BLaER1 treated with 17β-estradiol and CSF1 and Interleukin-3, amounts not matched to agents 10 nM and 100 nM (cell line): ENCODE data around the gene NOL8.

ENCODE experiments used
- H3K27ac ChIP-seq, 11 experiments: shearing (Covaris generic); formaldehyde crosslinking; 2 replicates each; pipeline ENCODE4 v1.8.1; 2022
- H3K27me3 ChIP-seq, 11 experiments: shearing (Covaris generic); formaldehyde crosslinking; 2 replicates each; pipeline ENCODE4 v1.8.1; 2022
- H3K36me3 ChIP-seq, 11 experiments: shearing (Covaris generic); formaldehyde crosslinking; 2 replicates each; pipeline ENCODE4 v1.8.1; 2022
- H3K4me1 ChIP-seq, 10 experiments: shearing (Covaris generic); formaldehyde crosslinking; 2 replicates each; pipeline ENCODE4 v1.8.1; 2022
- H3K4me2 ChIP-seq, 11 experiments: shearing (Covaris generic); formaldehyde crosslinking; 2 replicates each; pipeline ENCODE4 v1.8.1; 2022
- H3K4me3 ChIP-seq, 10 experiments: shearing (Covaris generic); formaldehyde crosslinking; 2 replicates each; pipeline ENCODE4 v1.8.1; 2022
- H3K9ac ChIP-seq, 11 experiments: shearing (Covaris generic); formaldehyde crosslinking; 2 replicates each; pipeline ENCODE4 v1.8.1; 2022
- H3K9me3 ChIP-seq, 11 experiments: shearing (Covaris generic); formaldehyde crosslinking; replicated peaks in 1 of 11; 2 replicates each; pipeline ENCODE4 v1.8.1; 2022
- H4K20me1 ChIP-seq, 11 experiments: shearing (Covaris generic); formaldehyde crosslinking; 2 replicates each; pipeline ENCODE4 v1.8.1; 2022
- Cebpa-rat ChIP-seq, 11 experiments: shearing (Covaris generic); IDR thresholded peaks; 2 replicates each; pipeline ENCODE4 v1.8.1; 2022

The NOL8 gene

DNA sequence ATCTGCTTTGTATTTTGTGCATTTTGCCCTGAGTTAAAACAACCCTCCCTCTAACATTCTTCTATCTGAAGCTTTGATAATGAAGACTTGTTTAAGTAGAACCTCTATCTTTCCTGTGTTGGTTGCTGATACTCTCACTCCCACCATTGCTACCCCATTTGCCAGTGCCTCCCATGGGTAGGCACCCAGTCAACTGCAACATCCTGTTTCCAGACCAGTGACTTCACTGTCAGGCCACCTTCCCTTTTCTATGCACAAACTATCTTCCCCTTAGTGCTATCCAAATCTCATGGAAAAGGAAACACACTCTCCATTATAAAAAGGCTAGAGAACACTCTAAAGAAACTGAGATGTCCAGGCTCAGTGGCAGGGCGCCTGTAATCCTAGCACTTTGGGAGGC lies 26.0 kb downstream of the NOL8 start:
- H3K36me3 ChIP-seq = peaks cover 70 to 80% (median 75%) of the 10 kb centered on the region in 11 experiments

GRCh38 chr9:92298036-92298435 lies 27.1 kb downstream of the NOL8 start:
- no peak overlapping the region; a peak in 1 of 20 replicates for H3K4me3 ChIP-seq
- no peaks in the 10 kb centered on the region for H3K27me3 ChIP-seq
- peak overlapping the region in 9 of 11 experiments; percentile 25 to 92 (median 79); a peak in 16 of 22 replicates for H3K4me2 ChIP-seq
- H3K36me3 ChIP-seq = peaks cover 59 to 69% (median 64%) of the 10 kb centered on the region in 11 experiments
- H3K9me3 ChIP-seq = no peaks in the 10 kb centered on the region
- peaks cover 34 to 77% (median 70%) of the 10 kb centered on the region in 10 experiments for H3K4me1 ChIP-seq
- H4K20me1 ChIP-seq = no peaks in the 10 kb centered on the region
- peak overlapping the region in 1 of 11 experiments; percentile 4; a peak in 2 of 22 replicates for H3K9ac ChIP-seq
- TF ChIP-seq Cebpa-rat (IDR thresholded peaks at IDR 0.05) = no peak
- H3K27ac ChIP-seq = peak overlapping the region in 7 of 11 experiments; percentile 67 to 83 (median 78); a peak in 13 of 22 replicates

More for the DNA sequence above, 26.0 kb downstream of the NOL8 start:
- no peak for TF ChIP-seq Cebpa-rat (IDR thresholded peaks at IDR 0.05)
- Histone ChIP-seq H3K27me3 (no peaks in the 10 kb centered on the region), H3K4me3 (peak overlapping the region in 7 of 10 experiments; percentile 3 to 49 (median 29); a peak in 9 of 20 replicates), H4K20me1 (no peaks in the 10 kb centered on the region), H3K9me3 (no peaks in the 10 kb centered on the region), H3K27ac (peak overlapping the region in 10 of 11 experiments; percentile 16 to 83 (median 74); a peak in 19 of 22 replicates), H3K9ac (peak overlapping the region in 8 of 11 experiments; percentile 27 to 67 (median 50); a peak in 13 of 22 replicates), H3K4me2 (peak overlapping the region; percentile 44 to 92 (median 78)), H3K4me1 (peaks cover 34 to 74% (median 67%) of the 10 kb centered on the region in 10 experiments)

GRCh38 chr9:92297611-92298010 lies 27.5 kb downstream of the NOL8 start:
- H3K9me3 ChIP-seq = no peaks in the 10 kb centered on the region
- peaks cover 38 to 79% (median 70%) of the 10 kb centered on the region in 10 experiments for H3K4me1 ChIP-seq
- no peaks in the 10 kb centered on the region for H3K27me3 ChIP-seq
- peak overlapping the region in 9 of 11 experiments; percentile 25 to 92 (median 79); a peak in 16 of 22 replicates for H3K4me2 ChIP-seq
- no peak for TF ChIP-seq Cebpa-rat (IDR thresholded peaks at IDR 0.05)
- peak overlapping the region in 6 of 11 experiments; percentile 71 to 83 (median 78); a peak in 12 of 22 replicates for H3K27ac ChIP-seq
- H4K20me1 ChIP-seq = peaks cover 0 to under 1% (median 0%) of the 10 kb centered on the region in 11 experiments; a peak in 4 of 22 replicates
- peak overlapping the region in 1 of 11 experiments; percentile 4; a peak in 2 of 22 replicates for H3K9ac ChIP-seq
- peaks cover 55 to 65% (median 60%) of the 10 kb centered on the region in 11 experiments for H3K36me3 ChIP-seq
- H3K4me3 ChIP-seq = no peak overlapping the region

GRCh38 chr9:92295827-92296258 lies 29.3 kb downstream of the NOL8 start:
- Histone ChIP-seq H3K9me3 (no peaks in the 10 kb centered on the region), H3K27me3 (no peaks in the 10 kb centered on the region), H3K4me2 (peak overlapping the region; percentile 20 to 96 (median 83); a peak in 18 of 22 replicates), H3K4me3 (no peak overlapping the region), H3K36me3 (peaks cover 39 to 64% (median 47%) of the 10 kb centered on the region in 11 experiments), H4K20me1 (peaks cover 0 to 18% (median 16%) of the 10 kb centered on the region in 11 experiments; a peak in 9 of 22 replicates), H3K4me1 (peaks cover 54 to 90% (median 85%) of the 10 kb centered on the region in 10 experiments), H3K9ac (peak overlapping the region in 10 of 11 experiments; percentile 20 to 91 (median 44); a peak in 16 of 22 replicates), H3K27ac (peak overlapping the region in 10 of 11 experiments; percentile 4 to 98 (median 88); a peak in 19 of 22 replicates)
- no peak for TF ChIP-seq Cebpa-rat (IDR thresholded peaks at IDR 0.05)

DNA sequence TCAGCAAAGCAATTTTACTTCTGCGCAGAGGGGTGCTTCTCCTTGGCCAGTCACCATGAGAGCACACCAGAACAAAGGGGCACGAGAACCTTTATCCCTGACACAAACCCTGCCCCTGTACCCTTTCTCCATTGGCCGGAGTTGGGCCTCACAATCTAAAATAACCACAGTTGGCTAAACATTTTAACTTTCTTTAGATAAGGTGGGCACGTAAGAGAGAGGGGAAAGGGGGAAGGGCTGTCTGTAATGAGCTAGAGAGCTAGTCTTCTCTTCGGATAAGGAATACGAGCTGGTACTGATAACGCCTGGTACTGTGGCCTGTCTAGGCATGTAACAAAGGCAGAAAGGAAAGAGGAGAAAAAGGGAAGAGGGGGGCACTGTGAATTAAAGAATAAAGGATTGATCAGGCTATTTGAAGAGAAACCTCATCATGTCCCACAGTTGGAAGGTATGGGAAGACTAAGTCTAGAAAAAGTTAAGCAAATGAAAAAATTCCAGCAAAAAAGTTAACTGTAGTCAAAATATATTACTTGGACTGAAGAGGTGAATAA lies 29.8 kb downstream of the NOL8 start:
- H3K4me1 ChIP-seq = peaks cover 54 to 84% (median 80%) of the 10 kb centered on the region in 10 experiments
- peaks cover 34 to 64% (median 47%) of the 10 kb centered on the region in 11 experiments for H3K36me3 ChIP-seq
- H3K4me2 ChIP-seq = peak overlapping the region in 10 of 11 experiments; percentile 78 to 96 (median 90); a peak in 20 of 22 replicates
- H3K27ac ChIP-seq = peak overlapping the region in 9 of 11 experiments; percentile 4 to 98 (median 88); a peak in 18 of 22 replicates
- no peak for TF ChIP-seq Cebpa-rat (IDR thresholded peaks at IDR 0.05)
- no peaks in the 10 kb centered on the region for H3K9me3 ChIP-seq
- peaks cover 0 to 23% (median 21%) of the 10 kb centered on the region in 11 experiments; a peak in 11 of 22 replicates for H4K20me1 ChIP-seq
- no peaks in the 10 kb centered on the region for H3K27me3 ChIP-seq
- H3K9ac ChIP-seq = peak overlapping the region in 10 of 11 experiments; percentile 20 to 91 (median 46); a peak in 16 of 22 replicates
- H3K4me3 ChIP-seq = no peak overlapping the region

DNA sequence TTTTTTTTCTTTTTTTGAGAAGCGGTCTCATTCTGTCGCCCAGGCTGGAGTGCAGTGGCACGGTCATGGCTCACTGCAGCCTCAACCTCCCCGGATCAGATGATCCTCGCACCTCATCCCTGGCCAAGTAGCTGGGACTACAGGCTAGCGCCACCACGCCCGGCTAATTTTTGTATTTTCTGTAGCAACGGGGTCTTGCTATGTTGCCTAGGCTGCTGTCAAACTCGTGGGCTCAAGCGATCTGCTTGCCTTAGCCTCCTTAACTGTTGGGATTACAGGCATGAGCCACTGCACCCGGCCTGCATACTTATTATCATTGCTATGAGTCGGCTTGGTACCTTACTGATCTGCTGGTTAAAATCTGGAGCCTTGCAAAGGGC lies 30.9 kb downstream of the NOL8 start:
- no peaks in the 10 kb centered on the region for H3K27me3 ChIP-seq
- peak overlapping the region; percentile 5 to 98 (median 88); a peak in 21 of 22 replicates for H3K27ac ChIP-seq
- H3K4me2 ChIP-seq = peak overlapping the region; percentile 78 to 96 (median 90)
- H3K36me3 ChIP-seq = peaks cover 32 to 64% (median 49%) of the 10 kb centered on the region in 11 experiments
- H3K4me3 ChIP-seq = peak overlapping the region; percentile 66 to 87 (median 80)
- TF ChIP-seq Cebpa-rat (IDR thresholded peaks at IDR 0.05) = no peak
- H3K4me1 ChIP-seq = peaks cover 48 to 74% (median 70%) of the 10 kb centered on the region in 10 experiments
- H4K20me1 ChIP-seq = peaks cover 0 to 34% (median 31%) of the 10 kb centered on the region in 11 experiments; a peak in 12 of 22 replicates
- no peaks in the 10 kb centered on the region for H3K9me3 ChIP-seq
- peak overlapping the region; percentile 78 to 97 (median 89) for H3K9ac ChIP-seq

DNA sequence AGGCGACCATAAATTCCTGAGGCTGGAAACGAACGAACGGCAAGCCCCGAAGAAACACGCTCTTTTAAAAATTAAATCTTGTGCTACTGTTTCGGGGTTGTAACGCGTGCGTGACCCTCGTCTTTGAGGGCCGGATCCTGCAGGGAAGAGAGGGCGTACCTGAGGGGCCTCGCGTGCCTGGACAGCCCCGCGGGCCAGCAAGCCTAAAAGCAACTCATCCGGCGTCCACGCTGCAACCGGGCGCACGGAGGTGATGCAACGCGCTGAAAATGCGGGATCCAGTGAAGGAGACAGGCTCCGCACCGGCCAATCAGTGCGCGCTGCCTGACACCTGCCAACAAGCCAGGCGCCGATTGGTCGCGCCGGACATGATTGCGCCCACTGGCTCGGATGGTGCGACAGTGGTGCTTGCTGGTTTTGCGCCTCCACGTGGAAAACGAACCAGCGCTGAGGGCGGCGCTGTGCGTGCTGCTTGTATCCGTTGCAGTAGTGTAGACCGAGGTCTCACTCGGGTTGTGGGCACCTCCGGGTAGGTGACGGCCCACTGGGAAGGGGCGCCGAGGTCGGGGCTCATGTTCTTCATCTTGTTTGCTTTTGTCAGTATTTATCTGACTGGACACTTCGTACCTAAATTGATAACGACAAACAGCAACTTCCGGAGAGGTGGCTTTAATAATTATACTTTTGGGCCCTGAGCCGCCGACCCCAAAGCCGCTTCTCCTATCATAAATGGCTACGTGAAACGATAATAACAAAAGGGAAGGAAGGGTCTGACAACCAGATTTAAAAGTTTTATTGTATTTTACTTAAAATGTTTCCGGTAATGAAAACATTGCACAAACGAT lies 31.5 kb downstream of the NOL8 start, which contains the start of gene IARS1:
Gene IARS1, minus strand, starts transcription at position 246 of the 845 bp plus-strand sequence. CDS start 4,278 bp downstream, outside the sequence.
- no peaks in the 10 kb centered on the region for H3K9me3 ChIP-seq
- H3K27me3 ChIP-seq = no peaks in the 10 kb centered on the region
- peaks cover 42 to 68% (median 64%) of the 10 kb centered on the region in 10 experiments for H3K4me1 ChIP-seq
- peaks cover 34 to 64% (median 53%) of the 10 kb centered on the region in 11 experiments for H3K36me3 ChIP-seq
- H3K27ac ChIP-seq = peak within 1 kb of the TSS; percentile 74 to 98 (median 88); a peak in 21 of 22 replicates
- peaks cover under 1 to 40% (median 36%) of the 10 kb centered on the region in 11 experiments; a peak in 17 of 22 replicates for H4K20me1 ChIP-seq
- peak; percentile 58 to 99 (median 85); a peak in 18 of 22 replicates for TF ChIP-seq Cebpa-rat (IDR thresholded peaks at IDR 0.05)
- H3K4me3 ChIP-seq = peak within 1 kb of the TSS; percentile 66 to 87 (median 80)
- H3K9ac ChIP-seq = peak within 1 kb of the TSS; percentile 78 to 97 (median 89)
- peak within 1 kb of the TSS; percentile 78 to 99 (median 96) for H3K4me2 ChIP-seq

DNA sequence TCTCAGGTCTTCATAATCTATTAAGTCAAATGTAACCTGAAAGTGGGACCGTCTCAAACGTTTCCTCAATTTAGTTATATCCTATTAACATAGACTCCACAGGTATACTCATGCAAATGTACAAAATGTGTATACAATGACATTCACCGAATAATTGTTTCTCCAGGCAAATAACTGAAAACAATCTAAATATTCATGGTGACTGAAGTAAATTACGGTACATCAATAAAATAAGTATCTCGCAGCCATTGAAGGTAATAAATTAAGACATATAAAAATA lies 32.1 kb downstream of the NOL8 start:
- Histone ChIP-seq H4K20me1 (peaks cover 4 to 46% (median 43%) of the 10 kb centered on the region in 11 experiments; a peak in 17 of 22 replicates), H3K4me3 (peak overlapping the region; percentile 66 to 87 (median 80)), H3K36me3 (peaks cover 34 to 64% (median 53%) of the 10 kb centered on the region in 11 experiments), H3K27me3 (no peaks in the 10 kb centered on the region), H3K4me1 (peaks cover 40 to 61% (median 57%) of the 10 kb centered on the region in 10 experiments), H3K9ac (peak overlapping the region; percentile 78 to 97 (median 89)), H3K27ac (peak overlapping the region; percentile 74 to 98 (median 88); a peak in 21 of 22 replicates), H3K4me2 (peak overlapping the region; percentile 78 to 99 (median 96)), H3K9me3 (no peaks in the 10 kb centered on the region)
- TF ChIP-seq Cebpa-rat (IDR thresholded peaks at IDR 0.05) = no peak
